ENCODE results near the gene NR1H2. TPM values are rescaled to one million over a fixed set of nuclear protein-coding genes. Genes with fewer than 3 reads are reported as not detected.
"Not testable (repeated sequence)": the region's sequence is repeated elsewhere in the genome, so short reads cannot be mapped to it uniquely, and the experiment has no call there.

The NR1H2 gene
- total and polyA plus RNA-seq, 8 donors: 47.4 to 241 (median 68.0) TPM

GRCh38 chr19:50349277-50350057 is 26.8 kb upstream of the NR1H2 start:
- peaks cover 0 to 12% (median 0%) of the 10 kb centered on the region in 3 donors for H3K27me3 ChIP-seq
- TF ChIP-seq POLR2AphosphoS5 (IDR thresholded peaks at IDR 0.05) (no peak), POLR2A (IDR thresholded peaks at IDR 0.05) (no peak), EP300 (IDR thresholded peaks at IDR 0.05) (no peak), CTCF (IDR thresholded peaks at IDR 0.05) (no peak)
- no peak for DNase-seq
- H3K9me3 ChIP-seq: peaks cover 0 to 13% (median 8%) of the 10 kb centered on the region in 4 donors
- no peak overlapping the region for H3K4me3 ChIP-seq
- H3K27ac ChIP-seq: no peak overlapping the region
- intact Hi-C loops (cut with DNase I; ENCODE audit: low total_unique reads): no loop called here
- no peaks in the 10 kb centered on the region for H3K36me3 ChIP-seq
- 66 to 70% (median 68%) methylated on average over 21 to 22 of the region's 22 CpGs for WGBS, 5 donors
- no peaks in the 10 kb centered on the region for H3K4me1 ChIP-seq

- WGBS, 5 donors: 56 to 88% (median 69%) methylated on average over 2 to 4 of the region's 4 CpGs
- H3K9me3 ChIP-seq: no peaks in the 10 kb centered on the region
- intact Hi-C loops (cut with DNase I; ENCODE audit: low total_unique reads): no loop called here
- peaks cover 0 to 5% (median 2%) of the 10 kb centered on the region in 4 donors for H3K4me1 ChIP-seq
- H3K27ac ChIP-seq: no peak overlapping the region
- TF ChIP-seq EP300 (IDR thresholded peaks at IDR 0.05): no peak
- TF ChIP-seq CTCF (IDR thresholded peaks at IDR 0.05): no peak
- no peak for TF ChIP-seq POLR2AphosphoS5 (IDR thresholded peaks at IDR 0.05)
- no peak for TF ChIP-seq POLR2A (IDR thresholded peaks at IDR 0.05)
- H3K36me3 ChIP-seq: no peaks in the 10 kb centered on the region
- H3K4me3 ChIP-seq: no peak overlapping the region
- DNase-seq: no peak
- H3K27me3 ChIP-seq: peaks cover 0 to 12% (median 0%) of the 10 kb centered on the region in 3 donors
Observed at GRCh38 chr19:50352242-50352641, 24.0 kb upstream of the NR1H2 start.

- intact Hi-C loops (cut with DNase I; ENCODE audit: low total_unique reads); H3K9me3 ChIP-seq; DNase-seq; H3K4me3 ChIP-seq; H3K36me3 ChIP-seq; H3K27ac ChIP-seq: not testable (repeated sequence)
- Histone ChIP-seq H3K27me3 (peaks cover 0 to 17% (median 0%) of the 10 kb centered on the region in 3 donors), H3K4me1 (peaks cover 0 to 17% (median 8%) of the 10 kb centered on the region in 4 donors)
- 87 to 97% (median 91%) methylated on average over 7 of the region's 7 CpGs for WGBS, 5 donors
Observed at GRCh38 chr19:50353487-50353880, 22.8 kb upstream of the NR1H2 start.

GRCh38 chr19:50356691-50357177 is 19.5 kb upstream of the NR1H2 start:
- Histone ChIP-seq H3K4me1 (peaks cover 0 to 21% (median 10%) of the 10 kb centered on the region in 4 donors), H3K36me3 (no peaks in the 10 kb centered on the region), H3K9me3 (no peaks in the 10 kb centered on the region), H3K27ac (peak overlapping the region in 3 of 5 donors; percentile 81 to 91 (median 85)), H3K27me3 (peaks cover 0 to 9% (median 0%) of the 10 kb centered on the region in 3 donors), H3K4me3 (peak overlapping the region in 3 of 4 donors; percentile 46 to 48 (median 47))
- 30 to 38% (median 36%) methylated on average over 12 to 13 of the region's 13 CpGs for WGBS, 5 donors
- intact Hi-C loops (cut with DNase I; ENCODE audit: low total_unique reads): no loop called here
- DNase-seq: no peak
- TF ChIP-seq POLR2A (IDR thresholded peaks at IDR 0.05): no peak
- TF ChIP-seq EP300 (IDR thresholded peaks at IDR 0.05): no peak
- TF ChIP-seq CTCF (IDR thresholded peaks at IDR 0.05): no peak
- no peak for TF ChIP-seq POLR2AphosphoS5 (IDR thresholded peaks at IDR 0.05)
